Measurements from ENCODE around the gene USP6NL. TPM values are rescaled to one million over a fixed set of nuclear protein-coding genes. Genes with fewer than 3 reads are reported as not detected.
A peak's percentile ranks its signal among the peaks of the same experiment; 100 is the strongest.

The USP6NL gene
- total and polyA plus RNA-seq, 3 donors from 2014 or later, result 50.4 to 64.9 (median 56.1) TPM

- TF ChIP-seq CTCF (IDR thresholded peaks at IDR 0.05) (no peak), POLR2A (IDR thresholded peaks at IDR 0.05) (no peak)
- H3K4me1 ChIP-seq, result peaks cover 7% of the 10 kb centered on the region
- H3K27ac ChIP-seq, result peak overlapping the region in 1 of 2 donors; percentile 2
- 59 to 64% methylated on average over 5 of the region's 5 CpGs for WGBS, 2 donors
- H3K4me3 ChIP-seq, result no peak overlapping the region
- no peak for DNase-seq
- H3K27me3 ChIP-seq, result no peaks in the 10 kb centered on the region
- H3K9me3 ChIP-seq, result no peaks in the 10 kb centered on the region
- intact Hi-C loops (cut with DNase I; ENCODE audit: low total_unique reads), result loop anchor here (10.0 kb wide), 1 partner anchor 84 kb away; the partner anchor contains the start of gene USP6NL
- no peaks in the 10 kb centered on the region for H3K36me3 ChIP-seq (ENCODE audit: low read depth, missing control alignments)
These were observed 80.6 kb downstream of the USP6NL start for GRCh38 chr10:11530806-11531205.

- intact Hi-C loops (cut with DNase I; ENCODE audit: low total_unique reads), result no loop called here
- Histone ChIP-seq H3K4me1 (peaks cover 7% of the 10 kb centered on the region), H3K36me3 (ENCODE audit: low read depth, missing control alignments) (no peaks in the 10 kb centered on the region), H3K27me3 (no peaks in the 10 kb centered on the region), H3K4me3 (no peak overlapping the region), H3K27ac (no peak overlapping the region), H3K9me3 (no peaks in the 10 kb centered on the region)
- no peak for TF ChIP-seq POLR2A (IDR thresholded peaks at IDR 0.05)
- TF ChIP-seq CTCF (IDR thresholded peaks at IDR 0.05), result no peak
- WGBS, 2 donors, result 76 to 89% methylated on average over 1 of the region's 1 CpG
- no peak for DNase-seq
These were observed 82.1 kb downstream of the USP6NL start for GRCh38 chr10:11529276-11529903.

GRCh38 chr10:11528286-11528685, 83.2 kb downstream of the USP6NL start:
- peak overlapping the region; percentile 9 to 32 for H3K27ac ChIP-seq
- 55 to 67% methylated on average over 3 of the region's 3 CpGs for WGBS, 2 donors
- intact Hi-C loops (cut with DNase I; ENCODE audit: low total_unique reads), result no loop called here

GRCh38 chr10:11527691-11528255, 83.7 kb downstream of the USP6NL start:
- TF ChIP-seq CTCF (IDR thresholded peaks at IDR 0.05), result no peak
- TF ChIP-seq POLR2A (IDR thresholded peaks at IDR 0.05), result no peak
- no peaks in the 10 kb centered on the region for H3K9me3 ChIP-seq
- H3K4me1 ChIP-seq, result peaks cover 12% of the 10 kb centered on the region
- no peak overlapping the region for H3K4me3 ChIP-seq
- H3K27ac ChIP-seq, result peak overlapping the region; percentile 9 to 32
- no peaks in the 10 kb centered on the region for H3K36me3 ChIP-seq (ENCODE audit: low read depth, missing control alignments)
- 37 to 41% methylated on average over 4 of the region's 4 CpGs for WGBS, 2 donors
- intact Hi-C loops (cut with DNase I; ENCODE audit: low total_unique reads), result no loop called here
- DNase-seq, result no peak
- no peaks in the 10 kb centered on the region for H3K27me3 ChIP-seq

More at GRCh38 chr10:11528286-11528685, 83.2 kb downstream of the USP6NL start:
- no peak for DNase-seq
- Histone ChIP-seq H3K4me1 (peaks cover 7% of the 10 kb centered on the region), H3K9me3 (no peaks in the 10 kb centered on the region), H3K27me3 (no peaks in the 10 kb centered on the region), H3K36me3 (ENCODE audit: low read depth, missing control alignments) (no peaks in the 10 kb centered on the region), H3K4me3 (no peak overlapping the region)
- no peak for TF ChIP-seq POLR2A (IDR thresholded peaks at IDR 0.05)
- no peak for TF ChIP-seq CTCF (IDR thresholded peaks at IDR 0.05)

GRCh38 chr10:11527068-11527467, 84.4 kb downstream of the USP6NL start:
- no peaks in the 10 kb centered on the region for H3K27me3 ChIP-seq
- intact Hi-C loops (cut with DNase I; ENCODE audit: low total_unique reads), result no loop called here
- H3K4me1 ChIP-seq, result peaks cover 19% of the 10 kb centered on the region
- 91 to 99% methylated on average over 4 of the region's 4 CpGs for WGBS, 2 donors
- no peak overlapping the region for H3K4me3 ChIP-seq
- TF ChIP-seq CTCF (IDR thresholded peaks at IDR 0.05) (no peak), POLR2A (IDR thresholded peaks at IDR 0.05) (no peak)
- H3K9me3 ChIP-seq, result no peaks in the 10 kb centered on the region
- H3K36me3 ChIP-seq (ENCODE audit: low read depth, missing control alignments), result no peaks in the 10 kb centered on the region
- no peak for DNase-seq
- peak overlapping the region; percentile 9 to 32 for H3K27ac ChIP-seq

Data from testis (tissue), 3 donors.